ENCODE measurements around the gene SOHLH1.

DNA sequence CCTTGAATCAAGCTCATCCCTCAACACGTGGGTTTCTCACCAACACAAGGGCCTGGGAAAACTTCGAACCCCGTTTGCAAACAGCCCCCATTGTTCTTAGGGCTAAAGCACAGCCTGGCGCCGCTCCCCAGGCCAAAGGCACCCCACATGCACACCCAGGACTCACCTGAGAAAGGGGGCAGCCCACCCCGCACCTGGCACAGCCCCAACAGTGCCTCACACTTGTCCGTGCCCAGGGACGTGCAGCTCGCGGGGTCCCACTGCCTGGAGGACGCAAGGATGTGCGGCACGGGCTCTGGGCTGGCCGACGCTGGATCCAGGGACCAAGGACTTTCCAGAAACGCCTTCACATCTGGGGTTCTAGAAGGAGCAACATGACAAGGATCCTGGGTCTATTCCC is 2.8 kb downstream of the SOHLH1 start:
- TF ChIP-seq, protein P1, sequence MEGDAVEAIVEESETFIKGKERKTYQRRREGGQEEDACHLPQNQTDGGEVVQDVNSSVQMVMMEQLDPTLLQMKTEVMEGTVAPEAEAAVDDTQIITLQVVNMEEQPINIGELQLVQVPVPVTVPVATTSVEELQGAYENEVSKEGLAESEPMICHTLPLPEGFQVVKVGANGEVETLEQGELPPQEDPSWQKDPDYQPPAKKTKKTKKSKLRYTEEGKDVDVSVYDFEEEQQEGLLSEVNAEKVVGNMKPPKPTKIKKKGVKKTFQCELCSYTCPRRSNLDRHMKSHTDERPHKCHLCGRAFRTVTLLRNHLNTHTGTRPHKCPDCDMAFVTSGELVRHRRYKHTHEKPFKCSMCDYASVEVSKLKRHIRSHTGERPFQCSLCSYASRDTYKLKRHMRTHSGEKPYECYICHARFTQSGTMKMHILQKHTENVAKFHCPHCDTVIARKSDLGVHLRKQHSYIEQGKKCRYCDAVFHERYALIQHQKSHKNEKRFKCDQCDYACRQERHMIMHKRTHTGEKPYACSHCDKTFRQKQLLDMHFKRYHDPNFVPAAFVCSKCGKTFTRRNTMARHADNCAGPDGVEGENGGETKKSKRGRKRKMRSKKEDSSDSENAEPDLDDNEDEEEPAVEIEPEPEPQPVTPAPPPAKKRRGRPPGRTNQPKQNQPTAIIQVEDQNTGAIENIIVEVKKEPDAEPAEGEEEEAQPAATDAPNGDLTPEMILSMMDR (IDR thresholded peaks at IDR 0.05) = no peak
- no peak for TF ChIP-seq POLR2A (IDR thresholded peaks at IDR 0.05)
